Measurements from ENCODE around the gene UTS2B.

The UTS2B gene

GRCh38 chr3:191320316-191320715, 10.0 kb downstream of the UTS2B start:
- DNase-seq: no peak

GRCh38 chr3:191316876-191317603, 13.3 kb downstream of the UTS2B start:
- DNase-seq: no peak

- DNase-seq: no peak
Measured at GRCh38 chr3:191314109-191314728, 16.1 kb downstream of the UTS2B start.

GRCh38 chr3:191313296-191313695, 17.0 kb downstream of the UTS2B start:
- DNase-seq: no peak

- DNase-seq: no peak
Measured at GRCh38 chr3:191307341-191307740, 23.0 kb downstream of the UTS2B start.

GRCh38 chr3:191306428-191306827, 23.9 kb downstream of the UTS2B start:
- DNase-seq: no peak

GRCh38 chr3:191303596-191303995, 26.7 kb downstream of the UTS2B start:
- no peak for DNase-seq

GRCh38 chr3:191302451-191302850, 27.9 kb downstream of the UTS2B start:
- no peak for DNase-seq

GRCh38 chr3:191301782-191302411, 28.4 kb downstream of the UTS2B start:
- no peak for DNase-seq

GRCh38 chr3:191301017-191301416, 29.3 kb downstream of the UTS2B start:
- peak; percentile 86 for DNase-seq

- DNase-seq: peak; percentile 8
Measured at GRCh38 chr3:191300422-191300821, 29.9 kb downstream of the UTS2B start.

GRCh38 chr3:191298846-191299245, 31.5 kb downstream of the UTS2B start:
- no peak for DNase-seq

- peak; percentile 30 for DNase-seq
Measured at GRCh38 chr3:191296041-191296541, 34.2 kb downstream of the UTS2B start.

GRCh38 chr3:191294291-191294690, 36.0 kb downstream of the UTS2B start:
- DNase-seq: no peak

GRCh38 chr3:191292243-191293015, 37.9 kb downstream of the UTS2B start:
- peak; percentile 72 for DNase-seq

GRCh38 chr3:191290311-191291025, 39.9 kb downstream of the UTS2B start:
- peak; percentile 83 for DNase-seq

- DNase-seq: no peak
Measured at GRCh38 chr3:191283400-191283799, 46.9 kb downstream of the UTS2B start.

- no peak for DNase-seq
Measured at GRCh38 chr3:191282251-191283185, 47.8 kb downstream of the UTS2B start.

- no peak for DNase-seq
Measured at GRCh38 chr3:191280882-191281281, 49.4 kb downstream of the UTS2B start.

GRCh38 chr3:191280111-191280510, 50.2 kb downstream of the UTS2B start:
- DNase-seq: no peak

- no peak for DNase-seq
Measured at GRCh38 chr3:191275751-191276150, 54.6 kb downstream of the UTS2B start.

Data from inflammatory macrophage treated with lipopolysaccharide for 4 hours (primary cell).